ENCODE measurements around the gene NISCH. TPM values are rescaled to one million over a fixed set of nuclear protein-coding genes. Genes with fewer than 3 reads are reported as not detected.

Gene NISCH
- total RNA-seq, 1 donor from 2014 or later = 240 TPM

DNA sequence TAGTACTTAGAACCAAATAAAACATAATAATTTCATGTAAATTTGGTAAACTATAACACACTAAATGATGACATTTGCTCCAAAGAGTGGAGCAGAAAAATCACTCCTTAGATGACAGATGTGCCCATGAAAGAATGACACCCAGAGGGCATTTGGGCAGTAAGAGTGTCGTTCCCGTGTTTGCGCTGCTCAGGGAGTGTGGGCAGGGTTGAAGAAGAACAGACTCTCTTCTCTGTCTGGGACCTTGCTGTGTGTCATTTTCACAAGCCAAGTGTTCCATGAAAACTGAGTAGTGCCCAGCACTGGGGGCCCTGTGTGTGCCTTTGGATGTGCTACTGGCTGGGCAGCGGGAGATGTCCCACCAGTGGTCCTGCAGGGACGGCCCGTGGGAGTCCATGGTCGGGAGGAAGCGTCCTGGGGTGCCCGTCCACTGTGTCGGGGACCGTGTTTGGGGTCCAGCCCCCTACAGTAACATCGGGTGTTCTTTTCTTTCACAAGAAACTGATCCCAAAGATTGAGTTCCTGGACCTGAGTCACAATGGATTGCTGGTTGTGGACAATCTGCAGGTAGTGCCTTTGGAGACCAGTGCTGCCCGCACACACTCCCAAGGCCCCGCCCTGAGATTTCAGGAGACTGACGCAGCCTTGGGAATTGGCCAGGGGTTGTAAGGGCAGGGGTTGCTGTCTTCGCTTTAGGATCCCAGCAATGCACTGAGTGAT lies 21.8 kb downstream of the NISCH start:
- no peak for DNase-seq (ENCODE audit: low spot score in 2 of 2, unreplicated experiment in 2 of 2)
- TF ChIP-seq CTCF (IDR thresholded peaks at IDR 0.05; ENCODE audit: unreplicated experiment) = no peak
- Mint-ChIP-seq H3K4me1 (no peaks in the 10 kb centered on the region), H3K36me3 (peaks cover 42% of the 10 kb centered on the region), H3K9me3 (no peaks in the 10 kb centered on the region), H3K27ac (no peak overlapping the region), H3K27me3 (ENCODE audit: low read depth) (no peaks in the 10 kb centered on the region), H3K4me3 (no peak overlapping the region)

- TF ChIP-seq CTCF (IDR thresholded peaks at IDR 0.05; ENCODE audit: unreplicated experiment) = no peak
- H3K36me3 Mint-ChIP-seq = peaks cover 39% of the 10 kb centered on the region
- peaks cover 4% of the 10 kb centered on the region for H3K4me1 Mint-ChIP-seq
- no peaks in the 10 kb centered on the region for H3K27me3 Mint-ChIP-seq (ENCODE audit: low read depth)
- H3K27ac Mint-ChIP-seq = no peak overlapping the region
- DNase-seq (ENCODE audit: low spot score in 2 of 2, unreplicated experiment in 2 of 2) = no peak
- H3K4me3 Mint-ChIP-seq = no peak overlapping the region
- H3K9me3 Mint-ChIP-seq = no peaks in the 10 kb centered on the region
These were observed 22.3 kb downstream of the NISCH start for GRCh38 chr3:52477796-52478095.

DNA sequence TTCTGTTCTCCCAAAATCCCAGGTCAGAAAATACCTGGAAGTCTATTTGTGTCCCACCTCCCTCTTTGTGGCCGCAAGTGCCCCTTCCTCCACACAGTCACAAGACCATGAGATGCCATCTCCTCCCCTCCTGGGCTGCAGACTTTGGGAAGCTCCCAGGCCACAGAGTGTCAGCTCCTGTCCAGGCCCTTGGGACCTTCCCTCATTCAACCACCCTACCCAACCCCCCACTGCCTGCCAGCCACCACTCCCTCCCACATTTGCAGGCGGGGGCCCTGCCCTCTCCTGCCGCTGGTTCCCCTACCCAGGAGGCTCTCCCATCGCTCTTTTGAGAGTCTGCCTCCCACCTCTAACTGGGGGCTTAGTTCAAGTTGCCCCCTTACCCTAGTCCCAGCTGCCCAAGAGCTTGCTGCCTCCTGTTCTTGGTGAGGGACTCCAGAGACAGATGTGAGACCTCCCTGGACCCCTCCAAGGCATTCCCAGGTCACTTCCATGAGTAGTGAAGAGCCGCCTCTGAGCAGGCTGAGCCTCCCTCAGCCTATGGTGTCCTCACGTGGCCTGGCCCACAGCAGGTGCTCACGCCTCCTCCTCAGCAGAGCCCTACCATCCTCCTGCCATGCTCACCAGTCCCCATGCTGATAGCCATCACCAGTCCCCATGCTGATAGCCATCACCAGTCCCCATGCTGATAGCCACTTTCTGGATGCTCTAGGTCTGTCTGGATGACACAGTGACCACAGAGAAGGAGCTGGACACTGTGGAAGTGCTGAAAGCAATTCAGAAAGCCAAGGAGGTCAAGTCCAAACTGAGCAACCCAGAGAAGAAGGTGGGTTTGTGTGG lies 23.9 kb downstream of the NISCH start:
- TF ChIP-seq CTCF (IDR thresholded peaks at IDR 0.05; ENCODE audit: unreplicated experiment) = no peak
- Mint-ChIP-seq H3K4me3 (no peak overlapping the region), H3K9me3 (no peaks in the 10 kb centered on the region), H3K27me3 (ENCODE audit: low read depth) (no peaks in the 10 kb centered on the region), H3K36me3 (peaks cover 29% of the 10 kb centered on the region), H3K27ac (no peak overlapping the region), H3K4me1 (peaks cover 19% of the 10 kb centered on the region)
- DNase-seq (ENCODE audit: low spot score in 2 of 2, unreplicated experiment in 2 of 2) = no peak

DNA sequence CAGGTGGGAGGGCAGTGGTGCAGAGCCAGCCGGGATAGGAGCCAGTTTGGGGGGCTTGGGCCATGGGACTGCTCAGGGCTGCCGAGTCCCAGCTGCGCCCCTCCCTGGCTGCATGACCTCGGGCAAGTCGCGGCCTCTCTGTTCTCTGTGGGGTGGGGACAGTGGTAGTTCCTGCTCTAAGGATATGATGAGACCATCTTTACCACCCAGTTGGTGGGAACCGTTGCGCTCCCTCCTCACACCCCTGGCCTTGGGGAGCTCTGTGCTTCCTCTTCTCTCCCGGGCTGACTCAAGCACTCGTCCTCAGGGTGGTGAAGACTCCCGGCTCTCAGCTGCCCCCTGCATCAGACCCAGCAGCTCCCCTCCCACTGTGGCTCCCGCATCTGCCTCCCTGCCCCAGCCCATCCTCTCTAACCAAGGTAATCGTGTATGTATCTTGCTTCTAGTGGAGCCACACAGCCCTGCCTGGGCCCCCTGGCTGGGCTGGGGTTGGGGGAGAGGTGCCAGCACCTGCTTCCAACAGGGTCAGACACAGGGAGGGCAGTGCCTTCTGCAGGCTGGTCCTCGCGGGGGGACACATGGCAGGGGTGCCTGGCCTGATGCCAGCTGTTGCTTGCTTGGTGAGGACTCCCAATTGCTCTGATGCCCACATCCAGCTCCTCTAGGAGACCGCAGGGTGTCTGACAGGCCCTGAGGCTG lies 24.6 kb downstream of the NISCH start:
- DNase-seq (ENCODE audit: low spot score in 2 of 2, unreplicated experiment in 2 of 2) = no peak
- no peak overlapping the region for H3K27ac Mint-ChIP-seq
- H3K27me3 Mint-ChIP-seq (ENCODE audit: low read depth) = no peaks in the 10 kb centered on the region
- no peak overlapping the region for H3K4me3 Mint-ChIP-seq
- H3K9me3 Mint-ChIP-seq = no peaks in the 10 kb centered on the region
- peaks cover 26% of the 10 kb centered on the region for H3K4me1 Mint-ChIP-seq
- no peak for TF ChIP-seq CTCF (IDR thresholded peaks at IDR 0.05; ENCODE audit: unreplicated experiment)
- H3K36me3 Mint-ChIP-seq = peaks cover 27% of the 10 kb centered on the region

DNA sequence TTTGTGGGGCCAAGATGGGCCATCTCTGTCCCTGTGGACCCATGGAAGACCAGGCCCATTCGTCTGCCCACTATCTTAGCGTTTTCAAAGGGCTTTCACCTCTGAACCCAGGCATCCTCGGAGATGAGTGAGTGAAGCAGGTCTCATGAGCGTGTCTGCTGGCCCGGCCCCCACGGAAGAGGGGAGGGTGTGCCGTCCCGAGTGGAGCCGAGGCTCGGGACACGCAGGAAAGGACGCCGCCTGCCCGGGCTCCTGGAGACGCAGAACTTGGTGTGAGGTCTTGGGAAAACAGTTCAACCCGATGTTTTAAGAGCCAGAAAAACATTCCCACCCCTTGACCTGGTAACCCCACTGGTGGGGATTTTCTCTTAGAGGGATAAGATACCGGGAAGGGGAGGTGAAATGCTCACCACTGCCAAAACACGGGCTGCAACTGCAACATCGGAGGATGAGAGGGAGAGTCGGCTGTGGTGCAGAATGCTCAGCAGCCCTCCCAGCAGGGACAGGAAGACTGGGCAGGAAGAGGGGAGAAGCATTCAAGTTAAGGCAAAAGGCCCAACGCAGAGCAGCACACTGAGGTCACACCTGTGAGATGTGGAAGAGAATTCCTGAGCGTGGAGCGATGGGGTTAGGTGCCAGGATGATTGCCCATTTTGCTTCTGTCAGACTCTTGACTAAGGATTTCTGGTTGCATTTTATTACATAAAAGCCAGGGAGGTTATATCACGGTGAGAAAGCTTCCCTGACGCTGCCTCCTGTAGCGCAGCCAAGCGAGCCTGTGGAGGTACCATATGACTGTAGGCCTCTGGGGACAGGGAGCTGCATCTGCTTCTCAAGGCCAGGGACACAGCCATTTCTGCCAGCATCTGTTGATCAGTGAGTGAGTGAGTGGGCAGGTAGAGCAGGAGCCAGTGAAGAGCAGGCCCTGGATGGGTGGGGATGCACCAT lies 25.6 kb downstream of the NISCH start:
- H3K9me3 Mint-ChIP-seq = no peaks in the 10 kb centered on the region
- peaks cover 37% of the 10 kb centered on the region for H3K4me1 Mint-ChIP-seq
- no peak for TF ChIP-seq CTCF (IDR thresholded peaks at IDR 0.05; ENCODE audit: unreplicated experiment)
- peaks cover 26% of the 10 kb centered on the region for H3K36me3 Mint-ChIP-seq
- DNase-seq (ENCODE audit: low spot score in 2 of 2, unreplicated experiment in 2 of 2) = no peak
- H3K4me3 Mint-ChIP-seq = no peak overlapping the region
- H3K27me3 Mint-ChIP-seq (ENCODE audit: low read depth) = no peaks in the 10 kb centered on the region
- peak overlapping the region; percentile 69 for H3K27ac Mint-ChIP-seq

Measured in mesothelial cell of epicardium (in vitro differentiated cells).